Dermis blood vessel endothelial cell (primary cell): ENCODE results near the gene GRIP2. TPM values are rescaled to one million over a fixed set of nuclear protein-coding genes. Genes with fewer than 3 reads are reported as not detected.

Experiments used
- DNase-seq: peaks from one replicate; pipeline ENCODE4 v3.0.0; 2010
- total RNA-seq: library from RNA; depleted of rRNA; stranded (reverse); fragments of >200 nt; gene quantifications from 2 replicates; pipeline ENCODE4 v1.2.3, GENCODE V29; 2014

Gene GRIP2
- total RNA-seq, 1 donor from 2014 or later, result under 0.01 TPM

DNA sequence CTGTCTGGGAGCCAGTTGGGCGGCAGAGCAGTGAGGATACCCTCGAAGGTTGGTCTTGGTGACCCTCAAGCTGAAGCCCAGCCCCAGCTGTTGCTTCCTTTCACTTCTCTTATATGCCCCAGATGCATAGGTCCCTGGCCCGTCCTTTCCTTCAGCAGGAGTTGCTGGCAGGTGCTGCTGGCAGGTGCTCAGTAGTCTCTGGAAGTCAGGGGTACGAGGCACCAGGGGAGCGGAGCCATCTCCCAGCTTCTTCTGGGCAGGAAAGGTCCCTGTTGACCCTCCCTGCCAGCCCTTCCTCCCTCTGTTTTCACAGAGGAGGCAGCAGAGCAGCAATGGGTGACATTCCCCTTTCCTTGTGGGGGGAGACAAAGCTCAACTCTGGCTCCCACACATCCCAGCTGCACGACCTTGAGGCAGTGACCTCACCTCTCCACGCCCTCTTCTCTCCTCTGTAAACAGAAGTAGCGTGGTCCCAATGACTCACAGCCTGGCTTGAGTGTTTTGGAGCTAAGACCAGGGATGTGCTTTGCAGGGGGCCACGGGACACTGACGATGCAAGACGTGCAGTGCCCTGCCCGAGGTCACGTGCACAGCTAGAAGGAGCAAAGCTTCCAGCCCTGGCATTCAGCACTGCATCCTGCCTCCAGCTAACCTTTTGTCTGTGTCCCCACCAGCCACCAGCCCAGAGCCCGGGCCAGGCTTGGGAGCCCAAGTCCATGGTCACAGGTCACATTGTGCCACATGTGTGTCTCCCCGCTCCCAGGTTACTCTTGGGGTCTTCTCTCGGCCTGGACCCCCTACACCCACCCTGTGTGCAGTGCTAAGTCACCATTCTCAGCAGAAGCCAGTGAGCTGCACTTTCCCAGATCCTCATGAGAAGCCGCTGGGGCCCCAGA lies 88.0 kb downstream of the GRIP2 start:
- peak; percentile 87 for DNase-seq

DNA sequence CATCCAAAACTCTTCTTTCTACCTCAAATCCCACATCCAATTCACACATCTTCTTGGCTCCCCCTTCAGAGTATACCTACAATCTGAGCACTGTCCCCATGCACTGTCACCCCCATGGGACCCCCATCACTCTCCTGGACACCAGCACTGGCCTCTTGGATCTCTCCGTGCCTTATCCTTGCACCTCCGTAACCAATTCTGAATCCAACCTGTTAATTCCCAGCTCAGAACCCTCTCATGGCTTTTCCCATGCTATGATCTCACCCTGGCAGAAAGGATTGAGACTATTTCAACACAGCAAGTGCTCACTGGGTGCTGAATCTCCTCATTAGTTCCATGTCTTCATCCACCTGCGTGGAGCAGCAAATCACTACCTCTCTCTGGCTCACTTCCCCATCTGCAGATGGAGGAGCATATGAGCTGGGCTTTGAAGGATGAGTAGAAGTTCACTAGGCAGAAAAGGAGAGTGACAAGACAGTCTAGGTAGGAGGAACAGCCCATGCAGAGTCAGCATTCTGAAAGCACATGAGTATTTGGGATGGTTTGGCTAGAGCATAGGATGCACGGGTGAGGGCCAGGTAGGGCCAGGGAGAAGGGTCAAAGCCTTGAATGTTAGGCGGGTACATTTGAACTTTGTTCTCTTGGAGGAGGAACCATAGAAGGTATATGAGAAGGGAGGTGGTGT lies 89.1 kb downstream of the GRIP2 start:
- DNase-seq, result no peak

DNA sequence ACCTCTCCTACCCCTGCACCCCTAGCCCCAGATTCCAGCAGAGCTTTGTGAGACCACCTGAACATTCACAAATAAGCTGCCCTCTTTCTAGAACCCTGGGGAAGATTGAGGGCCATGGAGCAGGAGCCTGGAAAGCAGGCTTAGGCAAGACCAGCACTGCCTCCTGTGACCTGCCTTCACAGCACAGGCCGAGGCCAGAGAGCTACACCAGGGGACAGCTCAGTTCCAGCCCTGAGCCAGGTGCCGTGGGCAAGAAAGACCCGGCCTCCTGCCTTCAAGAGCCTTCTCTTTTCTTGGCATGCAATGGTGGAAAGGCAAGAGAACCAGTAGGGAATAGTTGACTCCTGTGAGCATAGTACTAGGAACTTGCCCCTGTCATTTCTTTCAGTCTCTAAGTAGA lies 89.6 kb downstream of the GRIP2 start:
- no peak for DNase-seq

DNA sequence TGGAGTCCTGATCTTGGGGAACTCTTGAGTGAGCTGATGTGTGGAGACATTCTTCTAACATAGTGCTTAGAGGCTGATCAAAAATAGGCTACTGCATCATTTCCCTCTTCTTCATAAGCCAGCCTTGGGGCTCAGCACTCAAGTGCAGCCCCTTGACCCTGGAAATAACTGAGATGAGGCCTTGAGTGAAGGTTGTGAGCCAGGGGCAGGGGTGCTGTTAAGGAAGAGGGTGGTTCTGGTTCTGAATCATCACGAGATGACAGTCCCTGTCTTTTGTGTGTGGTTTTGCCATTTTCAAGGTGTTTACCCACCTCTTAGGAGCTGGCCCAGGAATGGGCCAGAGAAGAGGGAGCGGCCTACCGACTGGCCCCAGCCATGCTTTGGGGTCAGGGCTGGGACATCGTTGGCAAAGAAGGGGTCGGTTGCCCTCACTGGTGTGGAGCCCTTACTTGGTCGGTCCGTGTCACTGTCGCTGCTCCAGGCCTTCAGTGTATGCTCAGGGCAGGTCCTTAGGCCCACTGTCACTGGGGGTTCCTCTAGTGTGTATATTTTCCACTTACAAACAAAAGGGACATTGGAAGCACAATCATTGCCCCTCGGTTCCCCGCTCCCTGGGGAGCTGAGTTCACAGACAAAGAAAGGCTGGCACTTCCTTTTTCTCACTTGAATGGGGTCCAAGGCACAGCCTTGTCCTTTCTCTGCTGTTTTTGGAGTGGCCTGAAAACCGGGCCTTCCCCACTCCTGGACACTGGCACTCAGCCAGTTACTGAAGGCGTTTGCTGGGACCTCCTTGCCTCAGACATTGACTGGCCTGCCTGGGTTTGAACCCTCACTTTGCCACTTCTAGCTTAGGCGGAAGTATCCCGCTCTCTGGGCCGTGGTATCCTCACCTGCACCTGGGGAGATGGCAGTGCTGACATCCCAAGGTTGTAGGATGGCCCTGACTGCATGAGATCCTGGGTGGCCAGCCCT lies 91.1 kb downstream of the GRIP2 start:
- no peak for DNase-seq

DNA sequence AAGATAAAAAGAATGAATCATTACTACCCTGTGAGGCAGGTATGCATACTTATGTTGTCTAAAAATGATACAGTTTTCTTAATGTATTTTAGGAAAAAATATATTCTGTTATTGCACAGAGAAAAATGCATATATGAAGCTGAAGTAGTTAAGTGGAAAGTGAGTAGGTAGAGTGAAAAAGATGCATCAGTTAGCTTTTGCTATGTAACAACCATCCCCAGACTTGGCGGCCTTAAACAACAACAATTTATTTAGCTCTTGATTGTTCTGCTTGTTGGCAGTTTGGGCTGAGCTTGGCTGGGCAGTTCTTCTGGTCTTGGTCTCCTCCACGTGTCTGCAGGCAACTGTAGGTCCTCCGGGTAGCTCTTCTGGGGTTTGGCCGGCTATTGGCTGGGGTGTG lies 92.1 kb downstream of the GRIP2 start:
- DNase-seq, result no peak

DNA sequence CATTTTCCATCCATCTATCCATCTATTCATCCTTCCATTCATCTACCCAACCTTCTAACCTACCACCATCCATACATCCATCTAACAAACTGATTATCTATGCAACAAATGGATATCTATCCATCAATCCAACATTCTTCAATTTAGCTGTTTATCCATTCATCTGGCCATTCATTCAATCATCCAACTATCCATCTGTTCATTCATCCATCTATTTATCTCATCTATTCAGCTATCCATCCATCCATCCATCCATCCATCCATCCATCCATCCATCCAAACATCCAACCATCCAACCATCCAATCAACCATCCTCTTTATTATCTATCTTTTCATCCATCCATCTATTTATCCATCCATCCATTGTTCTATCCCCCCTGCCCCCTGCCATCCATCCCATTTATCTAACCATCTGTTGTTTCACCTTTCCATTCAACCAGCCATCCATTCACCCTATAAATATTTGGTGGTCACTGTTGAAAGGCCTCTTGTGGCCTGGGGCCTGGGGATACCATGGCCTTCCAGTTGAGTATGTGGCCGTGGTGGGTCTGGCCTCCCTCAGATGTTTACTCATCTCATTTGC lies 93.1 kb downstream of the GRIP2 start:
- no peak for DNase-seq

DNA sequence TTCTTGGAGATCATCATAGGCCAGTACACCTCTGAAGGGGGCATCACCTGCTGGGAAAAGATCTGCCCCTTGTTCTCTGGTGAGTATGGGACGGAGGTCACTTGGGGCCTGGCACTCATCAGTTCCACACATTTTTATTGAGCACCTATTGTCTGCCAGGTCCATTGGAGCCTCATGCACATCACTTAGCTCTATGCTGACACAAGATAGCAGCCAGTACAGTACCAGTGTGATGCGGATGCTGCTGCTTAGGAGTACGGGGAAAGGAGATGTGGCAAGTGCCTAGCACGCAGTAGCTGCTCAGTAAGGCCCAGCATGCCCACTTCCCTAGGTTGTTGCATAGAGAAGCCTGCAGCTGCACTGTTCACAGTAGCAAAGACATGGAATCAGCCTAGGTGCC lies 94.4 kb downstream of the GRIP2 start:
- DNase-seq, result no peak

DNA sequence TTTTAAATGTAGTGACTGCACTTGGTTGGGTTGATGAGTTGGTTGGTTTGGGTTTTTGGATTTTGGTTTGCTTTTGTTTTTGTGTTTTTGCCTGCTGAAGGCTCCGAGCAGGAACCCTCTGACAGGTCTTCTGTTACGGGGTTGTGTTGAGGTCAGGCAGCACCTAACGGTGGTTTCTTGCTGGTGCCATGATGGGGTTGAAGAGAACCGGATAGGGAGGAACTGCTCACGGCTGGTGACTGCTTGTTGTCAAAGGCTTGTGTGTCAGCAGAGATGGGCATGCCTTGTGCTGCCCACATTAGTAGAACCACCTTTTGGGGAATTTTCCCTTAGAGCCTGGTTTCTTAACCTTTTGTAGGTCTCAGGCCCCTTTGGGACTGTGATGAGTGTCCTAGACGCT lies 95.8 kb downstream of the GRIP2 start:
- DNase-seq, result no peak

DNA sequence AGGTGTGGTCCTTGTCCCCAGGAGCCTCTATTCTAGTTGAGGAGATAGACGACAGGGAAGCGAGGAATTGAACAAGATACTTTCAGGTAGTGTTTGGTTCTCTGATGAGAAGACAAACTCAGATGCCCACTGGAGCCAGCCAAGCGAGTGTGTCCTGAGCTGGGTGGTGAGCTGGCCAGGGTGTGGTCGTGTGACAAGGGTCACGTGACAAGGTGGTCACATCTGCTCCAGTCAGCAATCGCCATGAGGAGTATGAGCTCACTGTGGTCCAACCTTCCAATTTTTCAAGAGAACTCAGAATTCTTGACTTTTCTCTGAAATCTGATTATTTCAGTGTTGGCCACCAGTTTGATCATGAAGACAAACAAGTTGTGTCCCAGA lies 98.2 kb downstream of the GRIP2 start:
- DNase-seq, result no peak

DNA sequence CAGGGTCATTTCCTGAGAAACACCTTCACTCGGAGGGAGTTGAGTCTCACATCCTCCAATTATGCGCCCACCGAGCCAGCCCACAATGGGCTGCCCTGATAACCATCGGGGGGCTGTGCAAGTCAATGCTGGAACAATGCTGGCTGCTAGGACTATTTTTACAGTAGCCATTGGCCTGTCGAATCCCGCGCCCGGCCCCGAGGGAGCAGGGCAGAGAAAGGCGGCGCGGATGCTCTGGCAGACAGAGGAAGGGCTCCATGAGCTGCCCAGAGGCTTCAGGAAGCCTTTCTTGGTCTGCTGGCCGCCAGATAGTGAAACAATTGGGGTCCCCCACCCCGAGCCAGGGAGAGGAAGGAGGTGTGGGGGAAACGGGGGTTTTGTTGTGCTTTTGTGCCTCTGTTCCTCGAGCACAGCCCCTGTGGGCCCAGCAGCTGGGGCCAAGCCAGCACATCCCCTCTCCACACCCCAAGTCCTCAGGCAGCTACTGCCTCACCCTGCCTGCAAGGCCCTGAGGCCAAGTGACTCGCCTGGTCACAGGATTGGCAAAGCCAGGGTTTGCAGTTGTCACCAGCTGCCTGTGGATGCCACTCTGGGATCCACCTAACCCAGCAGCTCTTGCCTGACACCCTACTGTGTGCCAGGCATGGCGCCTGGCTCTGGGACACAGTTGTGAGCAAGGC lies 98.8 kb downstream of the GRIP2 start:
- peak; percentile 59 for DNase-seq

DNA sequence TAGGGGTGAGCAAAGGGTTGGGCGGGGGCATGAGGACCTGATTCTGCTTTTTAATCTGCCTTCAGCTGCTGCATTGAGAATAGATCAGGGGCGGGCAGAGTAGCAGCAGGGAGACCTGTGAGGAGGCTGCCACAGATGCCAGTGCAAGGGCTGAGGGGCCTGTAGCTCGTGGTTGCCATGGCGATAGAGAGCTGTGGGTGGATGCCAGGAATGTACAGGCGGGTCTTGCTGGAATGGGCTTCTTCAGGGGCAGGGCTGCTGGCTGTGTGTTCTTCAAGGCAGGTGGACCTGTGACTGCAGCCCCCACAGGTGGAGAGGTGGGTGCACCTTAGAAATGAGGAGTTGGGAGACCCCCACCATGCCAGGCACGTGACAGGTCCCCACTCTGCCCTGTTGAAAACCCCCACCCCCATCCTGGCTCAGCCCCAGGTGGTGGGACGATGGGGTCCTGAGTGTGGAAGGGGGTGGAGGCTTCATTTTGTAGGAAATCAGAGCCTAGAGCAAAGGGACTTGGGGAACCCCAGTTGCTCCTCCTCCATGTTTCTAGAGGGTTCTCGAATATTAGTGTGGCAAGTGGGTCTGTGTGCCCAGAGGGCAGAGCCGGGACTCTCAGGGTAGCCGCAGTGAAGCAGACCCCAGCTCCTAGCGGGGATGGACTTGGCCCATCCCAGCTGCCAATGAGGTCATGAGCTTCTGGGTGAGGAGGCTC lies 99.5 kb downstream of the GRIP2 start:
- DNase-seq, result peak; percentile 72

DNA sequence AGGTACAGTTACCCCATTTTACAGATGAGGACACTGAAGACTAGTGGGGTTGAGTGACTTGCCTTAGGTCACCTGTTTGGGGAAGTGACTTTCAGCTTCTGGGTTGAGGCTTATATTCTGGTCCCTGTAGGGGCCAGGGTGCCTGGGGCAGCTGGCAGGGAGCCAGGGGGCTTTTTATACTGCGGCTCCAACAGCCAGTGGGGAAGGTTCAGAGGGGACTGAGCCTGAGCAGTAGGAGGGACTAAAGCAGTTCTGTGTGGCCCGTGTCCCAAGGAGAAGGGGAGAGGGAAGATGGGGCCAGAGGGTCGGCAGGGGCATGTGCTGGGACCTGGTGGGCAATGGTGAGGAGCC lies 100.0 kb downstream of the GRIP2 start:
- DNase-seq, result no peak

DNA sequence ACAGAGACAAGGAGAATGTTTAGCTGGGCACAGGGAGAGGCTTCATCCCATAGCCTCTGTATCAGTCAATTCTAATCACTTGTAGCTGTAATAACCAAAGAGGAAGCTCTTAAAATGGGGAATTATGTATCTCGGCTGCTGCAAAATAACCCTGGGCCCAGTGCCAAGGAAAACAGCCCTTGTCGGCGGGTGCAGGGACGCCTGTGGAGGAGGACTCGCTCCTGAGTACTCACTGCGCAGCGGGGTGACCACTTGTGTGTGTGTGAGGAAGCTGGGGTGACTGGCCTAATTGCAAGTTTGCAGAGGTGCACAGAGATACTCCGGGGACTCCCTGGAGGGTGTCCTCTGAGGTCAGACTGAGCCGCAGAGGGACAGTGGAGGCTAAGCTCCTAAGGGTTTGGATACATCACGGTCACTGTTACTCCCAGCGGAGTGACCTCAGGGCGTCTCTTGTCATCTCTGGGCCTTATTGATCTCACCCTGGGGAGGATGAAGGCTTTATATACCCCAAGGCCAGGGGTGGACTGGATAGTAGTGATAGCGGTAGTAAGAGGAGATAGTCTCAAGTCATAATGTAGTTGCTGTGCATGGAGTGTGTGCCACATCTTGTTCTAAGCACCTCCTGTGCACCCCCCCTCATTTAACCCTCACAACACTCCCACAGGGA lies 100.5 kb downstream of the GRIP2 start:
- peak; percentile 86 for DNase-seq

Other genes with a start within 250 kb of the GRIP2 start
- gene SLC6A6, start 137.7 kb downstream of the GRIP2 start, total RNA-seq, result 10.9 and 28.6 TPM in 2 replicates
- 8.3 and 9.2 TPM in 2 replicates for gene CCDC174, start 111.4 kb upstream of the GRIP2 start, total RNA-seq
- not detected in 2 replicates for gene C3orf20, start 134.8 kb upstream of the GRIP2 start, total RNA-seq